Cerebellar nuclear complex (tissue), 1 donor: Measurements from ENCODE around the gene GALNTL6.

ENCODE experiments used
- DNase-seq, 2 experiments: peaks; one replicate each; lab custom pipeline; 2025; lab: John Stamatoyannopoulos, UW

Gene GALNTL6

DNA sequence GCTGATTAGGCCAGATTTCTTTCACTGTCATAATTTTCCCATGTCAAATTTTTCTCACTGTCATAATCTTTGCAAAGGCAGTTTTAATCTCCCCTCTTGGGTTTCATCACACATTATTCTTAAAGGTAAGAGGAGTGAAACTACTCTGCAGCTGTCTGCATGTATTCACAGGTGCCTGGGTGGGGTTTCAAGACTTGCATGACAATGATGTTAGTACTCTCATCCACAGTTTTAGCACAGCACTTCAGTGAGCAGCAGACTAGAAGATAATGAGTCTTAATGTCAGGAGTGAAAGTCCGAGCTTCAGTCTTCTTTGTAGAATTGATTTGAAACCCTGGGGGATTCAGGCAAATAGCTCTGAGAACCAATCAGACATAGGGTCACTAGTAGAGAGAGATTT is 1172.9 kb downstream of the GALNTL6 start:
- no peak for DNase-seq

DNA sequence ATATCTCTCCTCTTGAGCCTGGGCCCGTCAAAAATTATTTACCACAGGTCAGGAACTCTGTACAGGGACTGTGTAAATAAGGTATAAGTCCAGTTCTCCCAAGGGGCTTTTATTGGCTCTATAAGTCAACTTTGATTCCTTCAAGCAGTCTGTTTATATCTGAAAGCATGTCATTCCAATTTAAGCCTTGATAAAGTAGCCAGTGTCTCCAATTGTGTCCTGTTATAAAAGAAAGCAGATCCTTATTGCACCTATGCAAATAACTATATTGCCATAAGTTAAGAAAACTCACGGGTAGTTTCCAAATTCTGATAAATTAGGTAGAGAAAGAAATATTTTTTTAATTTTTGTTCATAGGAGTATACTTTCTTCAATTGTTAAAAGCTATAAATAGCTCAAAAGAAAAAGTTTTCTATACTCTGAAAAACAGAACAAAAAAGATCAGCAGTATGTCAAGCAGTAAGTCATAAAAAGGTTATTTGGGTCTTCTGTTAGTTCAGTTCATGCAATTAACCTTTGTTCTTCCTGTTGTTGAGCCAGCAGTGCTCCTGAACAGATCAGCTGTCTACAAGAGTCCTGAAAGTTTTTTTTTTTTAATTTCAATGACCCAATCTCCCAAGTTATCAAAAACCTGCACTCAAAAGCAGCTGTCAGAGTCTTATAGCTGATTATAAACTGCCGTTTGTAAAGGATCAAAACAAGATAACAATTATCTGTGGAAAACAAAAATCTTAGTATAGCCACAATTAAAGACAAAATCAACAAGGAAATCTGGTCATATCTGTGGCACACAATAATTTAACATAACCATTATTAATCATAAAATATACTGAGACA is 1177.0 kb downstream of the GALNTL6 start:
- no peak for DNase-seq

DNA sequence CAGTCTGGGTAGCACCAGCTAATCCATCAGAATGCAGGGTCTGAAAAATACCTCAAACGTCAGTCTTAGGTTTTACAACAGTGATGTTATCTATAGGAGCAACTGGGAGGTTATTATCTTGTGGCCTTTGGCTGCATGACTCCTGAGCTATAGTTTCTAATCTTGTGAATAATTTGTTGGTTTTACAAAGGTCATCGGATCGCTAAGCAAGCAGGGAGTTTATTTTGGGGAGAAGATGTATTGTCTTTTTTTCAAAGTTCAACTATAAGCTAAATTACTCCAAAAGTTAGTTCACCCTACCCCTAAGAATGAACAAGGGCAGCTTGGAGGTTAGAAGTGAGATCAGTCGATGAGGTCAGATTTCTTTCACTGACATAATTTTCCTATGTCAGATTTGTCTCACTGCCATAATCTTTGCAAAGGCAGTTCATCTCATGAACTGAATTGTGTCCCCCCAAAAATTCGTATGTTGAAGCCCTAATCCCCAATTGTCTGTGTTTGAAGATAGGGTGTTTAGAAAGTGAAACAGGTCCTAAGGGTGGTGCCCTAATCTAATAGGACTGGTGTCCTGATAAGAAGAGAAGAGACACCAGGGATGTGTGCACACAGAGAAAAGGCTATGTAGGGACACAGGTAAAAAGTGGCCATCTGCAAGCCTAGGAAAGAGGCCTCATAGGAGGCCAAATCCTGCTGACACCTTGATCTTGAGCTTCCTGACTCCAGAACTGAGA is 1179.6 kb downstream of the GALNTL6 start:
- DNase-seq = no peak

- no peak for DNase-seq
These were observed 1182.0 kb downstream of the GALNTL6 start for GRCh38 chr4:172995161-172995560.

DNA sequence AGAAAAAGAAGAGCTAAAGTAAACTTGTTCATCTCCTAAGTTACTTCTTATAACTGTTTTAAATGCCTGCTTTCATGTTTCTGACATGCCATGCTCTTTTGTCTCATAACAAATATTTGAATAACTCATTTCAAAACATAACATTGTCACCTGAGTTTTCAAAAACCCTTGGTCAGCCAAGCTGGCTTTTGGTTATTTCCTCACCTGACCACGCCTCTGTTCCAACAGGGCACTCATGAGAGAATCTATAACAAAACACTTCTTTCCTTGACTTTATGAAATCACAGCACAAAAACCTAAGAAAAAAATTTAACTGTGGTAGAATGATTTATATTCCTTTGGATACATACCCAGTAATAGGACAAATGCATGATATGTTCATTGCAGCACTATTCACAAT is 1182.5 kb downstream of the GALNTL6 start:
- DNase-seq = no peak

GRCh38 chr4:172996571-172997216 is 1183.5 kb downstream of the GALNTL6 start:
- DNase-seq = no peak

- no peak for DNase-seq
These were observed 1184.0 kb downstream of the GALNTL6 start for GRCh38 chr4:172997217-172997609.

GRCh38 chr4:172997856-172998255 is 1184.7 kb downstream of the GALNTL6 start:
- DNase-seq = no peak

DNA sequence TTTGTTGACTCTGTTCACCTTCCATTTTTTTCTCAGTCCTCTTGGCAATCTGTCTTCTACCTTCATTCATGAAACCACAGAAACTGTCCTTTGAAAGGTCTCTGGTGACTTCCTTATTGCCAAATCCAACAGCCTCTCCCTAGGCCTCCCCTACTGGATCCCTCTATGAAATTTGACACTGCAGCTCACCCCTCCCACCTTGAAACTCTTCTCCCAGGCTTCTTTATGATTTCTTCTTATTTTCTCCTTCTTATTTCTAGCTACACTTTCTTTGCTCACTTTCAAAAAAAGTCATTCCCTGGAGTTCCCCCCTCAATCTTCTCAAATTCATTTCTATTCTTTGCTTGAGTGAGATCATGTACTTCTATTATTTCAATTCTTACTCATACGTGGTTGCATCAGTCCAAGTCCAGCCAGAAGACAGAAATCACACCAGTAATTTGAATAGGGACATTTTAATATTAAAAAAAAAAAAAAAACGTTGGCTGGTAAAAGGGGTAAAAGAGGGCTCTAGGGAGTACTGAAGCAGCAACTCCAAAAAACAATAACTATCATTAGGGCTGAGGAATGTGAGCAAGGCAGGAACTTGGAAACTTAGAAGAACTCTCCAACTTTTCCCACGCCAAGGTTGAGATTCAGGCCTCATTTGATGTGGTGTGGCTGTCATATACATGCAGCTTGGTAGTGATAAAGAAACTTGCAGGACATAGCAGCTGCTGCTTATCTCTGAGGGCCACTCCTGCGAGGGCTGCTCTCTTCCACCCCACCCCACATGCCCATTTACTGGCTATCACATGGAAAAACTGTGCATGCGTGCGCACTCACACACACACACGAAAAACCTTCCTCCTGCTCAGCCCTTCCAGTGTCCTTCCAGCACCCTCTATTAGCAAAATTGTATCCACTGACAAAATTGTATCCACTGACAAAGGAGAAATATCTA is 1185.6 kb downstream of the GALNTL6 start:
- no peak for DNase-seq

- DNase-seq = no peak
These were observed 1188.4 kb downstream of the GALNTL6 start for GRCh38 chr4:173001571-173001970.

GRCh38 chr4:173002830-173003561 is 1189.8 kb downstream of the GALNTL6 start:
- no peak for DNase-seq

DNA sequence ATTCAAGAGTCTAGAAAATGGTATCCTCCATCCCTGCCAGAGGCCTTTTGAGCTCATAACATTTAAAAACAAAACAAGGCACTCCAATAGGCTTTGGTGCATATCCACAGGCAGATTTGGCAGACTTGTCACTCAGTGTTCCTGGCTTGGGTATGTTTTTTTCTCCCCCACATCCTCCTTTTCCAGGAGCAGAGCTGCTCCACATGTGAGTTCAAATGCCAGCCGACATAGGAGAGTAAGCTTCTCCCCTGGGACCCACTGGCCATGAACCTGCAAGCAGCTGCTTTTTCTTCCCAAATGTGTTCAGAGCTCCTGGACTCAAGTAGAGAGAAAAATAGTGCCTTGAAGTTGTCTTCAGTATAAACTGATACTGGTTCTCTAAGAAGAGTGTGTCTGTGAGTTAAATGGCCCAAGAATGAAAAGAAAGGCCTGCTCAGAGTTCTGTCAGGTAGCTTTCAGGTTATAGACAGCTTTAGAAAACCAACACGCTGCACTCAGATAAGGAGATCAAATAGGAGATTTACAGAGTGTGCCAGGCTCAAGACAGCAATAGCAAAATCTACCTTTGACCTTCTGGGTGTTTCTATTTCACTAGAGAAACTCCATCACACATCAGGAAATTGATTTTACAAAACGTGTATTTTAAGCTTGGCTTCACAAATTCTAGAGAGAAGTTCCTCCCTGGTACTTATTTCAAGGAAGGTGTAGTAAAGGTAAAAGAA is 1192.9 kb downstream of the GALNTL6 start:
- no peak for DNase-seq

DNA sequence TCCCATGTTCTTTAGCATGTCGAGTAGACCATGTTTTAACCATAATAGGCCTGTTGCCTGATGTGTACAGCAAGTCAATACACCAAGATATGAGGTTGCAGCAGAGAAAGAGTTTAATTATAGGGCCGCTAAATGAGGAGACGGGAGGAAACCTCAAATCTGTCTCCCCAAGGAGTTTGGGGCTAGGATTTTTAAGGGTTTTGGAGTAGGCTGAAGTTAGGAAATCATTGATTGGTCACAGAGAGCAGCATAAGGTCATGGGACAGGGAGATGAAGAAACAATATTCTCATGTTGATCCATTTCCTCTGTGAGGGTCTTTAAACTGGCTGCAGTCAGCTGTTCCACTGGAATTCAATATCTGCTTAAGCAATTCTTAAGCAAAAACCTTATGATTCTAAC is 1195.2 kb downstream of the GALNTL6 start:
- DNase-seq = no peak

GRCh38 chr4:173009129-173009823 is 1196.1 kb downstream of the GALNTL6 start:
- DNase-seq = no peak

DNA sequence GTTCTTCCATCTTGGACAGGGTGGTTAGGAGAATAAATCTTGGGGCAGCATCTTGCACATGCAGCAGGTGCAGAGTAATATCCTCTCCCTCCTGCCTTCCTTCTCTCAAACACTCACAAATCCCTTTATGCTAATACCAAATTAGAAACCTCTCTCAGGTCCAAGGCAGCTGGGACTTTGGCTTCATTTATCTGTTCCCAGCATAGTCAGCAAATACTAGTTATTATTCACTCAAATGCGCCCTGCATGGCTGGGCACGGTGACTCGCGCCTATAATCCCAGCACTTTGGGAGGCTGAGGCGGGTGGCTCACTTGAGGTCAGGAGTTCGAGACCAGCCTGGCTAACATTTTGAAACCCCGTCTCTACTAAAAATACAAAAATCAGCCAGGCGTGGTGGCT is 1199.4 kb downstream of the GALNTL6 start:
- peak in 1 of 2 experiments; percentile 25 for DNase-seq

GRCh38 chr4:173013232-173013930 is 1200.2 kb downstream of the GALNTL6 start:
- no peak for DNase-seq

DNA sequence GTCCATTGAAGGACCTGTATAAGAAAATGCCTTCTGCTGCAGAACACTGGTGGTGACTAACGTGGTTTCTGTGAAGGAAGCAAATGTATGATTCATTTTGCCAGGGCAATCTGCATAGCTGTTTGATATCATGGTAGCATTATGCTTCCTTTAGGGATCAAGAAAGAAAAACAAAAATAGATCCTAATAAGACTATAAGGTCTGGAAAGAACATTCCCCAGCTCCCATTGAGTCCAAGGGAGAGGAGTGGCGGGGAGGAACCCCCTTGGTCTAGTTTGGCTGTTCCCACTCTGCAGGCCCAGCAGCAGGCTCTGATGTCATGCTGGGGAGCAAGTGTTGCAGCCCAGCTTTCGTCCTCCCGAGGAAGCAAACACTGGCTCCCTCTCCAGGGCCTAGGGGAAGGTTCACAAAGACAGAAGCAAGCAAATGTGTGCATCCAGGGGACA is 1200.9 kb downstream of the GALNTL6 start:
- peak; percentile 3 to 35 for DNase-seq

GRCh38 chr4:173014836-173015235 is 1201.6 kb downstream of the GALNTL6 start:
- no peak for DNase-seq

- no peak for DNase-seq
These were observed 1204.6 kb downstream of the GALNTL6 start for GRCh38 chr4:173017802-173018201.
